OCI-LY7 (cell line): ENCODE results near the gene MMS22L. TPM values are rescaled to one million over a fixed set of nuclear protein-coding genes. Genes with fewer than 3 reads are reported as not detected.

Source experiments
- BruUV-seq: library from RNA; stranded (reverse); fragments of 400-500 nt; replicated peaks from 2 replicates; lab custom pipeline; 2021; lab: Mats Ljungman, UMichigan
- CTCF ChIA-PET: fragments of 300-600 bp; sonication (Branson Sonifier 250); formaldehyde crosslinking; loops from one replicate; lab custom pipeline; 2022; ENCODE audit warnings: antibody characterized with exemption; ENCODE audit not compliant: unreplicated experiment; lab: Charles Lee
- POLR2A ChIA-PET: fragments of 300-600 bp; sonication (Branson Sonifier 250); formaldehyde crosslinking; loops from one replicate; lab custom pipeline; 2022; ENCODE audit warnings: antibody characterized with exemption; lab: Charles Lee
- DNase-seq: peaks from one replicate; pipeline ENCODE4 v3.0.0-alpha.2; 2015; ENCODE audit warnings: low spot score
- H2AFZ ChIP-seq: fragments of 200-600 bp; sonication (generic), shearing (Covaris generic); 2 replicates; pipeline ENCODE4 v1.6.1; 2014; ENCODE audit warnings: mild to moderate bottlenecking, antibody characterized with exemption, low read length, moderate library complexity
- H3K27ac ChIP-seq: fragments of 200-600 bp; sonication (generic); 2 replicates; pipeline ENCODE4 v1.5.1; 2014; ENCODE audit warnings: mixed run types, low read depth, mild to moderate bottlenecking, moderate library complexity, low read length, inconsistent platforms; ENCODE audit not compliant: poor library complexity, severe bottlenecking
- H3K36me3 ChIP-seq: fragments of 200-600 bp; sonication (generic); 2 replicates; pipeline ENCODE4 v1.6.1; 2014; ENCODE audit warnings: mild to moderate bottlenecking, antibody characterized with exemption, low read length, moderate library complexity, mixed read lengths; ENCODE audit not compliant: insufficient read depth
- H3K4me1 ChIP-seq: fragments of 200-600 bp; sonication (generic); 2 replicates; pipeline ENCODE4 v1.5.1; 2014; ENCODE audit warnings: mild to moderate bottlenecking, low read length; ENCODE audit not compliant: insufficient read depth, poor library complexity, severe bottlenecking
- H3K4me2 ChIP-seq: fragments of 200-600 bp; sonication (generic); 2 replicates; pipeline ENCODE4 v1.6.1; 2014; ENCODE audit warnings: mild to moderate bottlenecking, low read length
- H3K4me3 ChIP-seq: fragments of 200-600 bp; sonication (generic); 2 replicates; pipeline ENCODE4 v1.5.1; 2014; ENCODE audit warnings: mild to moderate bottlenecking, low read depth, low read length; ENCODE audit not compliant: poor library complexity, severe bottlenecking
- H3K79me2 ChIP-seq: fragments of 200-600 bp; sonication (generic); 2 replicates; pipeline ENCODE4 v1.6.1; 2016; ENCODE audit warnings: low read depth, mild to moderate bottlenecking, low read length, moderate library complexity, mixed read lengths; ENCODE audit not compliant: insufficient read depth
- H3K9me2 ChIP-seq: fragments of 200-600 bp; sonication (generic); 2 replicates; pipeline ENCODE4 v1.6.1; 2016; ENCODE audit warnings: mild to moderate bottlenecking, low read length, mixed read lengths; ENCODE audit not compliant: insufficient read depth
- H3K9me3 ChIP-seq: fragments of 200-600 bp; sonication (generic); 2 replicates; pipeline ENCODE4 v1.6.1; 2014; ENCODE audit warnings: mild to moderate bottlenecking, mixed run types, low read length, mixed read lengths
- H4K20me1 ChIP-seq: fragments of 200-600 bp; sonication (generic); 2 replicates; pipeline ENCODE4 v1.6.1; 2014; ENCODE audit warnings: mild to moderate bottlenecking, antibody characterized with exemption, low read length, moderate library complexity, mixed read lengths; ENCODE audit not compliant: insufficient read depth
- EZH2phosphoT487 ChIP-seq: fragments of 200-600 bp; sonication (generic); IDR thresholded peaks from 2 replicates; pipeline ENCODE4 v1.6.1; 2018; ENCODE audit warnings: low read depth, borderline replicate concordance, mild to moderate bottlenecking, mixed run types, antibody characterized with exemption, low read length, moderate library complexity, mixed read lengths
- intact Hi-C: fragments of 100-400 bp; cut with micrococcal nuclease; formaldehyde crosslinking; loops from one replicate; pipeline ENCODE4 v1.10.0; 2022; ENCODE audit not compliant: unreplicated experiment
- total RNA-seq, 2 experiments: library from RNA; depleted of rRNA in 1 of 2; stranded (reverse); fragments of >200 nt in 1 of 2; shearing (Covaris generic) in 1 of 2; gene quantifications; 2 replicates each; pipeline ENCODE4 v1.2.3, GENCODE V29; 2014 to 2022
- TF ChIP-seq, protein P1 (sequence below): fragments of 200-600 bp; sonication (generic); conservative IDR thresholded peaks from 2 replicates; pipeline ENCODE4 v1.5.1; 2014; ENCODE audit warnings: mild to moderate bottlenecking, antibody characterized with exemption, low read length, moderate library complexity, mixed read lengths

The MMS22L gene
- total RNA-seq, 2 experiments from 2014 or later = 50.2 to 62.3 TPM

- H3K36me3 ChIP-seq = no peaks in the 10 kb centered on the region
- CTCF ChIA-PET = no interaction called here
- no peaks in the 10 kb centered on the region for H3K79me2 ChIP-seq
- no peak overlapping the region for H2AFZ ChIP-seq
- no peak for DNase-seq
- H3K4me2 ChIP-seq = no peak overlapping the region
- intact Hi-C loops = no loop called here
- TF ChIP-seq, protein P1, sequence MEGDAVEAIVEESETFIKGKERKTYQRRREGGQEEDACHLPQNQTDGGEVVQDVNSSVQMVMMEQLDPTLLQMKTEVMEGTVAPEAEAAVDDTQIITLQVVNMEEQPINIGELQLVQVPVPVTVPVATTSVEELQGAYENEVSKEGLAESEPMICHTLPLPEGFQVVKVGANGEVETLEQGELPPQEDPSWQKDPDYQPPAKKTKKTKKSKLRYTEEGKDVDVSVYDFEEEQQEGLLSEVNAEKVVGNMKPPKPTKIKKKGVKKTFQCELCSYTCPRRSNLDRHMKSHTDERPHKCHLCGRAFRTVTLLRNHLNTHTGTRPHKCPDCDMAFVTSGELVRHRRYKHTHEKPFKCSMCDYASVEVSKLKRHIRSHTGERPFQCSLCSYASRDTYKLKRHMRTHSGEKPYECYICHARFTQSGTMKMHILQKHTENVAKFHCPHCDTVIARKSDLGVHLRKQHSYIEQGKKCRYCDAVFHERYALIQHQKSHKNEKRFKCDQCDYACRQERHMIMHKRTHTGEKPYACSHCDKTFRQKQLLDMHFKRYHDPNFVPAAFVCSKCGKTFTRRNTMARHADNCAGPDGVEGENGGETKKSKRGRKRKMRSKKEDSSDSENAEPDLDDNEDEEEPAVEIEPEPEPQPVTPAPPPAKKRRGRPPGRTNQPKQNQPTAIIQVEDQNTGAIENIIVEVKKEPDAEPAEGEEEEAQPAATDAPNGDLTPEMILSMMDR = no peak
- no peak for TF ChIP-seq EZH2phosphoT487
- no peaks in the 10 kb centered on the region for H4K20me1 ChIP-seq
- H3K27ac ChIP-seq = no peak overlapping the region
- no peaks in the 10 kb centered on the region for H3K4me1 ChIP-seq
- no peaks in the 10 kb centered on the region for H3K9me3 ChIP-seq
- BruUV-seq = no TSS peak
- no peaks in the 10 kb centered on the region for H3K9me2 ChIP-seq
- POLR2A ChIA-PET = no interaction called here
- no peak overlapping the region for H3K4me3 ChIP-seq
These were observed 11.4 kb upstream of the MMS22L start for GRCh38 chr6:97294451-97294850.

- Histone ChIP-seq H3K9me3 (no peaks in the 10 kb centered on the region), H3K4me1 (no peaks in the 10 kb centered on the region), H3K79me2 (no peaks in the 10 kb centered on the region), H3K4me2 (no peak overlapping the region), H3K9me2 (no peaks in the 10 kb centered on the region), H2AFZ (no peak overlapping the region), H3K27ac (no peak overlapping the region), H3K4me3 (no peak overlapping the region), H4K20me1 (no peaks in the 10 kb centered on the region), H3K36me3 (no peaks in the 10 kb centered on the region)
- intact Hi-C loops = no loop called here
- ChIA-PET CTCF (no interaction called here), POLR2A (no interaction called here)
- DNase-seq = no peak
- BruUV-seq = no TSS peak
- TF ChIP-seq, protein P1 = no peak
- TF ChIP-seq EZH2phosphoT487 = no peak
These were observed 10.2 kb upstream of the MMS22L start for GRCh38 chr6:97293198-97293696.

- no peak overlapping the region for H3K4me2 ChIP-seq
- no peaks in the 10 kb centered on the region for H3K9me3 ChIP-seq
- intact Hi-C loops = no loop called here
- BruUV-seq = no TSS peak
- H3K27ac ChIP-seq = no peak overlapping the region
- H3K79me2 ChIP-seq = no peaks in the 10 kb centered on the region
- no peak overlapping the region for H2AFZ ChIP-seq
- H3K36me3 ChIP-seq = no peaks in the 10 kb centered on the region
- ChIA-PET CTCF (no interaction called here), POLR2A (no interaction called here)
- no peak for TF ChIP-seq EZH2phosphoT487
- TF ChIP-seq, protein P1 = no peak
- H4K20me1 ChIP-seq = no peaks in the 10 kb centered on the region
- no peak overlapping the region for H3K4me3 ChIP-seq
- no peaks in the 10 kb centered on the region for H3K9me2 ChIP-seq
- no peak for DNase-seq
- no peaks in the 10 kb centered on the region for H3K4me1 ChIP-seq
These were observed 9.7 kb upstream of the MMS22L start for GRCh38 chr6:97292671-97293070.
